ENCODE results near the gene NCR3LG1.
A peak's percentile ranks its signal among the peaks of the same experiment; 100 is the strongest.
"Not testable (repeated sequence)": the region's sequence is repeated elsewhere in the genome, so short reads cannot be mapped to it uniquely, and the experiment has no call there.

The NCR3LG1 gene

DNA sequence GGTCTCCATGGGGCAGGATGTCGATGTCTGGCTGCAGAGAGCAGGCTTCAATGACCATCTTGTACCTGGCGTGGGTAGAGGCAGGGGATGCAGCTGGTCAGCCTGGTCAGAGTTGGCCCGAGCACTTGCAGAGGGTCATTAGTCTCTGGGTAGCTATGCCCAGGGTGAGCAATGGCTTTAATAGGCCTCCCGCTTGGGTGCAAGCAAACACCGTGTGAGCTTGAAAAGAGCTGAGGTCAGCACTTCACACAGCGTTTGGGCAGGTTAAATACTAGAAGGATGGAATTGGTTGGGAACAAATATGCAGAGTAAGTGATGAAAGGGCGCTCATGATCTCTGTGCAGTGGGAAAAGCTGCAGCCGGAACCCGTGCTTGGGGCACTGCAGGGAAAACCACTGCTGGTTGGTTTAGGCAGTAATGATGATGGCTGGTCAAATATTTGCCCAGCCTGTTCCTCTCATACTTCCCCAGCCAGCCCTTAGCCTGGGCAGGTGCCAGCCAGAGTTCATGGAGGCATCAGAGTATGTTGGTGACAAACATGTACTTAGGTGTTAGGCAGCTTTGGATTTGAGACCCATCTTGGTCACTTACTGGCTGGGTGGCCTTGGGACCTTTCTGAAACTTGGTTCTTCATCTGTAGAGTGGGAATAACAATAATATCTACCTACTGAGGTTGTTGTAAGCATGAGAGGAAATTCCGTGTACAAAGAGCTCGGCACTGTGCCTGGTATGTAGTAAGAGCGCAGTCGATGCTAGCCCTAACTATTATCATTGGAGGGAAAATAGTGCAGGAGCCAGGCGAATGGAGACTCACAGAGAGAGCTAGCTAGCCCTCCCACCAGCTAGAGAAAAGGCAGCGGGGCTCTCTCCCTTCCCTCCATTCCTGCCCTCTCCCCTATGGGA lies 62.1 kb downstream of the NCR3LG1 start:
- peak; percentile 52 for DNase-seq

DNA sequence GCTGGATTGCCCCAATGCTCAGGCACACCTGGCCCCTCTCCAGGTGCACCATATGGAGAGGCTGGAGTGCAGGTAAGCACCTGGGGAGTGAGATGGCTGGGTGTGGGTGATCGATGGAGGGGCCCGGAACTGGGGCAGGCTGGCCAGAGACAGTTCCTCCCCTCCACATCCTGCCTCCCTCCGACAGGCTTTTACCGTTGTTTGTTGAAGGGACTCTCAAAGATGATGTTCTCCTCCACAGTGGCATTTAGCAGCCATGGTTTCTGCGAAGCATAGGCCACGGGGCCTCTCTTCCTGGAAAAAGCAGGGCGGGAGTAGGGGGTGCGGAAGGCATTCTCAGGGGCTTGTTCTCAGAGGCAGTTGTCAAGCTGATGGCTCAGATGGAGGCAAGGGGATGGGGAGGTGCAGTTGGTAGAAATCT lies 62.7 kb downstream of the NCR3LG1 start:
- no peak for DNase-seq

DNA sequence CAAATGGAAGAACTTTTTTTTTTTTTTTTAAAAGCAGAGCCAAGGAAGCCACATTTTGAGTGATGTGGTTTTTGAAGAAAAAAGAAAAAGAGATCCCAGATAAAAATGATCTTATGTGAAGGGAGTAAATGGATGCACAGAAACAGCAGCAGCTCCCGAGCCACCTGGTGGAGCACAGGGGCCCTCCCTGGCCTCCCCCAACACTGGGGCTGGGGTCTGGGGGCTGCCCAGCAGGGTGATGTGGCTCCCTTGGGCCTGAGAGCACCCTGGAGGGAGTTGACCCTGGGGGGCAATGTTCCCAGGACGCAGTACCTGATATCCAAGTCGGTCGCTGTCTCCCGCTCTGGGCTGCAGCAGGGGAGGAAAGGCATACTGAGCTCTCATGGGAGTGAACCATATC lies 63.4 kb downstream of the NCR3LG1 start:
- DNase-seq, result no peak

DNA sequence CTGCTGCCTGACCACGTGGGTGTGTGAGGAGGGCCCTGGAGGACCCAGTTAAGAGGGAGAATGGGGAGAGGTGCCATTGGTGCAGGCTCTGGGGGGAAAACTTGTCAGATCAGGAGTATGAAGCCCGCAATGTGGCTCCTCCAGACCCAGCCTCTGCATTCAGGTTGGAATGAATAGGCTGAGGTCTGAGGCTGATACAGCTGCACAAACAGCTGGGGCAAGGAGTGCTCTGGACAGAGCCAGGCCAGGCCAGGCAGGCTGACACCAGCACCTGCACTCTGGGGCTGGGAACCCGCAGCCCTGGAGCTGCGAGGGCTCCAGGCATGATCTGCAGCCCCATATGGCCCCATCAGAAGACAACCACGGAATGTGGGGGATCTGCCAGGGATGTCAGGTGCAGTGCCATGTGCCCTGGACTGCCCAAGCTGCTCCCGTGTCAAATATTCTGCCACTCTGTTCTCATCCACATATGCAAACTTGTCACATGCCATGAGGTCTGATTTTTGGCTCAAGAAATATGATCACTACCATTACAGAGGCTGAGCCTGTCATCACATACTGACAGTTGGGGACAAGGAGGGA lies 64.0 kb downstream of the NCR3LG1 start:
- no peak for DNase-seq

DNA sequence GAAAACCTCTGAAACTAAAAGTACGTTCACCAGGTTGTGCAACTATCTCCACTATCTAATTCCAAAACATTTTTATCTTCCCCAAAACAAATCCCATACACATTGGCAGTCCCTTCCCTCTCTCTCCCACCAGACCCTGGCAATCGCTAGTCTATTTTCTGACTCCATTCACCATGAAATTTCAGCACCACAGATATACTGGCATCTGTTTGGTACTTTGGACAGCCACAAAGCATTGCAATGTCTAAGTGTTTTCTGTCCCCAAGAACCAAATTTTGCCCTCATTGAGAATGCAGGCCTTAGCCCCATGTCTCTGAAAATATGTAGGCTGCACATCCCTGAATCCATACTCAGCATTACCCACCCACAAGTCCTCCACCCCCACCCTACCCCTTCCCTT lies 64.9 kb downstream of the NCR3LG1 start:
- no peak for DNase-seq

- DNase-seq, result no peak
These were observed 67.0 kb downstream of the NCR3LG1 start for GRCh38 chr11:17418444-17419081.

- no peak for DNase-seq
These were observed 70.2 kb downstream of the NCR3LG1 start for GRCh38 chr11:17421781-17422180.

DNA sequence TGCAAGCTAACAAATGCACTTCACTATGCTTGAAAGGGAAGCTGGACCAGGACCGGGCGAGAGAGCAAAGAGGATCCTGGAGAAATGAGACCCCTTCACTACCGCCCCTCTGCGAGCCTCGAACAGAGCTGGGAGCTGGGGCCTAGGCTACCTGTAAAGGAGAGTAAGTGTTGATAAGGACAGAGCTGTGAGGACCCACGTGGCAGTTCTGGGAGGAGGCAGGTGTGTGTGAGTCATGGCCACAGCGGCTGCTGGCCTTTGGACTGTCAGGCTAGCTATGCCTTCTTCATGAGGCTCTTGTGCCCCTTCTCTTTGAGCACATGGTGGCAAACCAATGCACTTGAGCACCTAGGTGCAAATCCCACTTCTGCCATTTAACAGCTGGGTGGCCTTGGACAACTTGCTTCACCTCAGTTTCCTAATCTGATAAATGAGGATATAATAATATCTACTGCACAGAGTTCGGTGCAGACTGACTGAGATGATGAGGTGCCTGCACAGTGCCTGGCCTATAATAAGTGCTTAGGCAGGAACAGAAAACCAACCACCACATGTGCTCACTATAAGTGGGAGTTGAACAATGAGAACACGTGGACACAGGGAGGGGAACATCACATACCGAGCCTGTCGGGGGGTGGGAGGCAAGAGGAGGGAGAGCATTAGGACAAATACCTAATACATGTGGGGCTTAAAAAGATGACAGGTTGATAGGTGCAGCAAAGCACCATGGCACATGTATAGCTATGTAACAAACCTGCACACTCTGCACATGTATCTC lies 72.1 kb downstream of the NCR3LG1 start:
- DNase-seq, result no peak

GRCh38 chr11:17426233-17426632 lies 74.6 kb downstream of the NCR3LG1 start:
- DNase-seq, result not testable (repeated sequence)

Measured in NCI-H1105 treated with DMSO at 0.1 percent for 48 hours (cell line).